HG03558 (cell line): Measurements from ENCODE around the gene SRGAP2C.
"Not testable (repeated sequence)": the region's sequence is repeated elsewhere in the genome, so short reads cannot be mapped to it uniquely, and the experiment has no call there.

ENCODE experiments used
- ATAC-seq: cut with Tn5 transposase; IDR thresholded peaks from one replicate; pipeline ENCODE4 v1.9.1; 2021; ENCODE audit warnings: moderate number of reproducible peaks; ENCODE audit not compliant: unreplicated experiment; ENCODE audit errors: extremely low read depth

SRGAP2C gene

DNA sequence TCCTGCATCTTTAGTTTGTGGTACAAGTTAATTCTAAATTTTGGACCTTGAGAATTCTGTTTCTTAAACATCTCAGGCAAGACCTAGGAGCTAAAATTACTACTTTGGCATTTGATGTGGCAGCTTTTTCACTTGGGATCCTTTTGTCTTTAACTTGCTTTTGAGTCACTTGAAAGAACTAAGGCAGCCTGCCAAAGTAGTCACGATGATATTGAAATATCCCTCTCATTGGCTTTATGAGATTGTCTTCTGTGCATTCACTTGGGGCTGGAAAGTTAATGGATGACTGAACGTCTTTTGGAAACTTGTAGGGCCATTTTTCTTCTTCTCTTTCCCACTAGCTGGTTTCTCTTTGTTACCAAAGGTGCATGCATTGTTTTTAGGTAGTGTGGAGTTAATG is 90.7 kb downstream of the SRGAP2C start:
- not testable (repeated sequence) for ATAC-seq

DNA sequence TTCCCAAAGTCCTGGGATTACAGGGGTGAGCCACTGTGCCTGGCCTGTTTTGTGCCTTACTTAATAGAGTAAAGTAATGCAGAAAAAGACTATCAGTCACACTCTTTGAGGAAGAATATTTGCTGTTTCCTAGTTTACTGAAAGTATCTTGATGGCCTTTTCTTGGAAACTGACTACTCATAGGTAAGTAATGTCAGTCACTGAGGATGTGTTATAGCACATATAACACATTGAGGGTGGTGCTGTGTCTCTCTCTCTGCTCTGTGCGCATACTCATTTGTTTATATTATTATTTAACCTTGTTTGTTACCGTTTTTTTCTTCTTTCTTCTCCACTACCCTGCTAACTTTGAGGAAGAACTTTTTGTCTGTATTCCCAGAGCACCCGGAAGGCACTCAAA is 93.4 kb downstream of the SRGAP2C start:
- not testable (repeated sequence) for ATAC-seq

DNA sequence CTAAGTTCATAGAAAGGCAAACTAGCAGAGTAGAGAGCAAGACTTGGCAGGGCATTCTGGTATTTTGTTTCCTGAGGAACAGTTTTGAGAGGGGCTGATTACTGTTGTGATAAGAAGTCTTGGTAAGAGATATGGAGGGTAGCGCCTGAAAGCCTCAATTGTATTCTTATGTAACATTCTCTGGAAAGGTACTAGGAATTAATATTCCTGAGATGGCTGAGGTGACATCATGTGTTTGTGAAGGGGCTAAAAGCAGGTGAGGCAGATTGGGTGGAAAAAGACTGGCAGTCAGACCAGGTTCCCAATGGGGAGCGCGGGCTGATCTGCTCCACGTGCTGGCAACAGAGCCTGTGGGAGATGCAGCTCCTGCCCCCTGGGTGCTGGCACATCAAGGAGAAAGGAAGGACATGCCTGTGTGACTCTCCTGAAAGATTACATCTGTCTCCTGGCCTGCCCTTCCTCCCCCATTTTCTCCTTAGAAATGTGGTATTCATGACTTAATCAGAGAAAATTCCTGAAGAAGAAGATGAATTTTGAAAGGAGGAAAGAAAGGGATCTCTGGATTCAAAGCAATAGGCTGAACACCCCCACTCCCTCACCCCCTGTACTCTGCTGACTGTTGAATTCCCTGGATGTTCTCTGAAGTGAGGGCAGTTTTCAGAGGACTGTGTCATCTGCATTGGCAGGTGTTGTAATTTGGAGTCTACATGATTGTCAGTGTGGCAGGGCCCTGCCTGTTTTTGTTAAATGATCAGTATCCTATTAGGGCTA is 94.2 kb downstream of the SRGAP2C start:
- ATAC-seq, result not testable (repeated sequence)

DNA sequence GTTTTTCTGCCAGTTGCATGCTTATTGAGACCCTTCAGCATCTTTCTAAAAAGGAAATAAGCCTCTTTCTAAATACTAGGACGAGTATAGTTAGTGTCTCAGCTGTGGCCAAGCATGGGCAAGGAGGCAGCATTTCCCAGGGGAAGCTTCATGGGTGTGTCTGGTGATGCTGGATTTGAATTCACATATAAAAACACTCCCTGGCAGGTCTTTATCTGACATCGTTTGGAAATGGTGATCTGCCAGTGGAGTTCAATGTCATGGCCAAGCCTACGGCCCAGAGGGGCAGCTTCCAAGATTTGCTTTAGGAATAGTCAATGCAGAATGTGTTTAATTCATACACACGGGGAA is 94.7 kb downstream of the SRGAP2C start:
- not testable (repeated sequence) for ATAC-seq

DNA sequence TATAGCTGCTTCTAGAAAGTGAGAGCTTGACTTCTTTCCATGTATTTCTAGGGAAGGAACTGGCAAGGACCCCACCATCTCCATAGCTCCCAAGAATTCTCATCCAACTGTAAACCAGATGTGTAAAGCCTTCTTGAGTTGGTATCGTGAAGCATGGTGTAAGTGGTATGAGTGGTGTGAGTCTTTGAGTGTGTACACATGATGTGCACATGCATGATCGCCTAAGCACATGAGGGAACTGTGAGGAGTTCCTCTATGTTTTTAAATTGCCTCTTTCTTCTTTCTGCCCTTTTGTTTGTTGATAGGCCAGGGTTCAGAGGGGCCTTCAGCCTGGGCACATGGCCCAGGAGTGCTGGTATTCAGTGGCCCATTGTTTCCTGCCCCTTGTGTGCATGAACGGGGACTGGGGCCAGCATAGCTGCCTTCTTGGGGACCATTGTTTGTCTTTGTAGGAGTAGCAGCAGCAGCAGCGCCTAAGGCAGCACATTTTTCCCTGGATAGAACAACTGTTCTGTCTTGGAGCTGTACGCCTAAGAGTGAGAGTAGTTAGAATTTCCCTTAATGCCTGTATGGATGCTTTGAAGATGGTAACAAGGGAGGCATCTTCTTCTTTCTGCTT is 96.0 kb downstream of the SRGAP2C start:
- not testable (repeated sequence) for ATAC-seq

DNA sequence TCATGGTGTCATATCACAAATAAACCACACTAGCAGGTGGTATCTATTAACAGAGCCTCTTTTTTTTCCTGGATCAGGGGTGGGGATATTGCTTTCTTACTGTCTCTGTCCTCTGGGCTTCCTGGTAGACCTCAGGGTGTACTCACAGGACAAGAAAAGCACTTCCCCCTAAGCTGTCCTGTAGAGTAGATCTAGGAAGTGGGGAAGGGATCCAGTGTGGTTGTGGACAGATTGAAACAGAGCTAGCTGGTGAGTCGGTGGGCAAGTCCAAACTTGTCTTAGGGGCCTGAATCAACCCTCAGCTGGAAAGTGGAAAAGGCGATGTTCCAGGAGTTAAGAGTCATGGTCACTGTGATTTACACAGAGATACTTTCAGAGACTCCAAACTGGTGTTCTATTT is 96.7 kb downstream of the SRGAP2C start:
- not testable (repeated sequence) for ATAC-seq

DNA sequence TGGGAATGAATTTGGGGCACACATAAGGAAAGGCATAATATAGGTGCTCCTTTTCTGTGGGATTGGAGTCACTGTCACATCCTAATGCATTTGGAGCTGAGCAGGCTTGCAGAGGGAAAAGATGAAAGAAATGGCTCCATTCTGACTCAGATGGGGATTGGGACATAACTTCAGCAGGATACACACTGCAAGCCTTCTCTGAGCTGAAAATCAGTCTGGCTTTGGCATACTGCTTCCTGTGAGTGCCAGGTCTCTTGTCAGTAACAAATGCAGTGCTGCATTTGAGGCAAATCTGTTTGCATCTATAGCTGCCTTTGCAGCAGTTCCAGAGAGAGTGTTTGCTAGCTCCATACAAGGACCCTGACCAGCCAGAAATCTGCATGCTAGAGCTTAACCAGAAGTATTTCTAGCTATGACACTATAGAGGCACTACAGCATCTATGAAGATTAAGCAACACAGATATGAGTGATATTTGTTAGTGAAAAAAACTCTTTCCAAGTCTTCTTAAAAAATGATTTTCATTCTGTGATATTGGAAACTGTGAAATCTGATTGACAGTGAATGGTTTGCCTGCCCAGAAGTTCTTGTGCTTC is 98.9 kb downstream of the SRGAP2C start:
- ATAC-seq, result not testable (repeated sequence)

DNA sequence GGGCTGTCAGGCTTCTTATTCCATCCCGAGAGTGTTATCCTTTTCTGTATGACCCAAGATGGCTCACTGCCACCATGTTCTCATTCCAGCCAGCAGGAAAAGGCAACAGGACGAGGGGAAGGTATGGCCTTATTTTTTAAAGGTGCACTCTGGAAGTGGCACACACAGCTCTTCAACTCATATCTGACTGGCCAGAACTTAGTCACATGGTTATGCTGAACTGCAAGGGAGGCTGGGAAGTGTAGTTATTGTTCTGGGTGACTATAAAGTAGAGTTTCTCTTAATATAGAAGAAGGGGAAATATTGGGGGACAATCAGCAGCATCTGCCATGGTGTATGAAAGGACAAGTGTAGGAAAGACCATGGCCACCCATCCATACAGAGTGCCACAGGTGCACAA is 107.8 kb downstream of the SRGAP2C start:
- not testable (repeated sequence) for ATAC-seq

DNA sequence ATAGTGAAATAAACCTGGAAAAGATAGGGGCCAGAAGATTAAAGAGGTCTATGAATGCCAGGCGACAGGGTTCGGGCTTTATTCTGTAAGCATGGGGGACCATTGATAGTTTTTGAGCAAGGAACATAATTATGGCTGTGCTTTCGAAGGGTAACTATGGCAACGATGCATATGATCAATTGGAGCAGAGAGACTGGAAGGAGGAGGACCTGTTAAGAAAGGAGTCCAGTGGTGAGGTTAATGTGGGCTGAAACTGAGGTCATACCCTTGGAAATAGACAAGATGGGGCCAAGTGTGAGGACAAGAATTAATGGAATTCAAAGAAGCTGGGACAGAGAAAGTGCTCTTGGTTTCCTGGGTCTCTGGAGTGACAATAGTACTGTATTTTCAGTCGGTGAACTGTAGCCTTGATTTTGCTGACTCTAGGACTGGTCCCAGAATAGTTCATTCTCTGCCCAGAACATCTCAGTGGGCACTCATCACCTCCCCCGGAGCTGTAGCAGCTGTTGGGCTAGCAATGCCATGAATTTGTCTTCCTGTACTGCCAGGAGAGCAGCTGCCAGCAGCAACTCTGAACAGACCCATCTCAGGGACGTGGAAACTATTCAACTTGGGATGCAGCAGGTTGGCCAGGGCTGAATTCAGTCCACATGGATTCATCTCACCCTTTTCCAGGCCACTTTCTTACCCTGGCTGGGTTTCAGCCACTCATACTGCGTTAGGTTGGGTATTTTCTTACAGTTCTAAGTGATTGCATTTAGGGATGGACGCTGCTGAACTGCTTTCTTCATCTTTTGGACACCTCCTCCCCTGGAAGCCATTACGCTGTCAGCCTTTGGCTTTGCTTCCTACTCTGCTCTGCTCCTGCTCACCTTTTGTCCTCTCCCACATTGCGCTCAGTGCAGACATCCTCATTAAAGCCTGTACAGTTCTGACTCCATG is 108.8 kb downstream of the SRGAP2C start:
- not testable (repeated sequence) for ATAC-seq

DNA sequence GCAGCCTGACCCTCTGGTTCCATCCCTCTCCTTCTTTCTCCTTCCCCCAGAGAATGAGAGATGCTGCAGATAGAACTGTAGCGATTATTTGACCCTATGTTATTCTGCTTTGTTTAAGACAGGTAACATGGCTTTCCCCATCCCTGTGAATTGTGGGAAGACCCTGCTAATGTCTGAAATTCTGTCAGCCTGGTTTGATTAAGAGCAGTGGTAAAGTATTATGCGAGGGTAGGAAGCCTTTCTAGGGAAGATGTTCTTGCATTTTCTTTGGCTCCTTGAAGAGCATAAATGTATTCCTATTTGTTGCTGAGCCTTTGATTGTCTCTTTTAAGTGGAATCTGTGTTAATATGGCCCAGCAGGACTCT is 109.4 kb downstream of the SRGAP2C start:
- not testable (repeated sequence) for ATAC-seq

DNA sequence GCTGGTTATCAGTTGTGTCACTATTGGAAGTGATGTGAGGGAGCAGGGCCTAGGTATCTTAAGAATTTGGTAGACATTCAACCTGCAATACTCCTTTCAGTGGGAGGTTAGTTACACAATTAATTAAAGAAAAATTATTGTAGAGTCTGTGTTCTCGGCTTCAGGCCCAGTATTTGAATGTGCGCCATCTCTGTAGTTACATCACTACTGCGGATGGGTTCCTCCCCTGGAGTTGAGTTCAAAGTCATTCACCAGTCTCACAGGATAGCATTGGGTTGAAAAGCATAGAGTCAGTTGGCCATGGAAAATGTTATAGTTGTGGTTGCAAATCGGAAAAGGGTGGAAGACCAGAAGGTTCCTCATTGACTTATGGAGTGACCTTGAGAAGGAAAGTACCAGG is 111.8 kb downstream of the SRGAP2C start:
- not testable (repeated sequence) for ATAC-seq

DNA sequence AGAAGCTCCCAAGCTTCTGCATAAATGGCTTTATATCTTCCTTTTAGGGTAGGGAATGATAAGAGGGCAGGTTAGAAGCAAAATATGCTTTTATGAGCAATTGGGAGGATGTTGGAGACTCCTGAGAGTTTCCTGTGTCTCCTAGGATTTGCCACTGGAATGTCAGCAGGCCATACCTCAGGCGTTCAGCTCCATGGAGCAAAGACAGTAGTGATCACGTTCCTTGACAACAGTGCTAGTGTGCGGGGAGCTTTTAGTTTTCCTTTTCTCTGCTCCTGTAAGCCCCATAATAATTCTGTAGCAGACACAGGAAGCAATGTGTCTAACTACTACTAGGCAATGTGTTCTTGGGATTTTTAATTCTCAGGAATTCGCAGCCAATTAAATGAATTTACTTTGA is 113.8 kb downstream of the SRGAP2C start:
- ATAC-seq, result not testable (repeated sequence)

DNA sequence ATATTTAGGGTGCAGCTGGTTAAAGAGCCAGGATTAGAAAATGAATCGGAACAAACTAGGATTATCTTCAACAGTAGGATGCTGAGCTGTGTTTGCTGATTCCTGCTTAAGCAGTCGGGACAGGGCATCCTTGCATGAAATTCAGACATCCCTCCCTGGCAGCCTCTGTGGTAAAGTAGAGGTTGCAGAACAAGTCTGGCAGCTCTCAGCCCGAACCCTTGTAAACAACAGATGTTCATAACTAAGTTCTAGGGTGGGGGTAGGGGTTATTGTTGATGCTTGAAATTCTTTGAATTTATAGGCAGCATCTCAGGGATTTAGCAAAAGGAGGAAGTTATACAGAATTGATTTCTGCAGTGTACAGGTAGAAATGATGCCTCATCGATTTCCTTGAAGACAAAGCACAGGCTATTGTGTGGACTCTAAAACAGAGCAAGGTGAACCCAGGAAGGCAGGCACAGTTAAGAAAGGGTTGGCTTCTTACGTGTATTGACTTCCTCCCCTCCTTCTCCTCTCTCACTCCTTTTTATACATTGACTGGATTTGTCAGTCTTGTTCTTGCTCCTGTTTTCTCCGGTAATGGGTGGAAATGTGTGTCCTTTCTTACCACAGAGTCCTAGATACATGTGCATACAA is 114.9 kb downstream of the SRGAP2C start:
- not testable (repeated sequence) for ATAC-seq

DNA sequence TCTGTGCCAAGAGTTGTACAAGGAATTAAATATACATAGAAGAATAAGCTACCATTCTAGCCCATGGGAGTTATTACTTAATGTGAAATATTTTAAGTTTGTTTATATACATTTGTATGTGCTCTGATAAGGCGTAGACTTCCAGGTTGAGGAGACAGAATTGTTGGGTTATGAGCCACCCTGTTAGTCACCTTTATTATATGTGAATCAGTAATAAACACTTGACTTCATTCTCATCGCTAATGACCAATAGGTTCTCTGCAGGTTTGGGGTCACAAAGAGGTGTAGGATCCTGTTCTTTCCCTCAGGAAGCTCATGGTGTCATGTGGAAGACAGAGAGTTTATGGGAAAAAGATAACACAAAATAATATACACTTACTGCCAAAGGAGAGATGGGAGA is 117.1 kb downstream of the SRGAP2C start:
- ATAC-seq, result not testable (repeated sequence)

DNA sequence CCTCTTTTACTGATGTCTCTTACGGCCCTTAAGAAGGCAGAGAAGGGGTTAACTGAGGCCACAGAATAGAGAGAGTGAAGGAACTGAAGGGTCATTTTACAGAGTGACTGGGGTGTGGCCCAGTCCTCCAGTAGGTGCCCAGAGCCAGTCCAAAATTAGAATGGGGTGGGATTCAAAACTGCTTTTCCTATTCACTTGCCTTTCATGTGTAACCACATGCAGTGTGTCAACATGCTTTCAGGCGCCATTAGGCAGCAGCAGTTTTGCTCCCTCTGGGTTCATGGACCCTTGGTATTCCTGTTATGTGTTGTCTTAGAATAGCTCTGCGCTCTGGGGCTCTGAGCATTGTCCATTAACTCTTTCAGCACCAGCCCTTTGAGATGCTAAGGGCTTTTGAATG is 123.0 kb downstream of the SRGAP2C start:
- not testable (repeated sequence) for ATAC-seq

DNA sequence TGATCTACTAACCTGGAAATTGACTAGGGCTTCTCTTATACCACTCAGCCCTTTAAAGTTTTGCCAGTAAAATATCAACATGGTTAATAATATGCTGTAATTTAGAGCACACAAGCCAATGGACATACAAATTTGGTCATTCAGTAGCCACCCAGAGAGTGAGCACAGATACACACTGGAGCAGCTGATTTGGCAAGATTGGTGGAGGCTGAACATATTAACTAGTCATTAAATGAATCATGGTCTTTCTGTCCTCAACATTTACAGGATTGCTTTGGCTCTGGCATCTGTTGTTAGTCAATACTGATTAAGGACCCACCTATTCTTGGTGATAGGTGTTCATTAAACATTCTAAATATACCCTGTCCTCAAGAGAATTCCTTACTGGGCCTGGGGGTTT is 130.7 kb downstream of the SRGAP2C start:
- ATAC-seq, result not testable (repeated sequence)

DNA sequence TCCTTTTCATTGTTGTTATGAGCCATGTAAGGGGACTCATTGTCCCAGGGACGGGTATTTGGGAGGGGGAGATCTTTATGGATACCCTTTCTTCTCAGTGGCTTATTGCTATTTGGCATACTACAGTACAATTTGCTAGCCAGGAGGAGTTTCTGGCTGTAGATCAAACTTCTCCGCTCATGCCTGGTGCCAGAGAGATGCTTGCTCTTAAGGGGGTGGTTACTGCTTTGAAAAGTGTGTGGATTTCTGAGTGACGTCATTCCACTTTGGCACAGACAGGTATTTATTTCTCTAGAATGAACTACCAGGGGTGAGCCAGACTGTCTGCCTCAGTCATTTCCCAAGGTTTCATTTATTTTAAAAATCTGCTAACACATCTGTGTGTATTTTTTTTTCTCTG is 131.3 kb downstream of the SRGAP2C start:
- not testable (repeated sequence) for ATAC-seq

DNA sequence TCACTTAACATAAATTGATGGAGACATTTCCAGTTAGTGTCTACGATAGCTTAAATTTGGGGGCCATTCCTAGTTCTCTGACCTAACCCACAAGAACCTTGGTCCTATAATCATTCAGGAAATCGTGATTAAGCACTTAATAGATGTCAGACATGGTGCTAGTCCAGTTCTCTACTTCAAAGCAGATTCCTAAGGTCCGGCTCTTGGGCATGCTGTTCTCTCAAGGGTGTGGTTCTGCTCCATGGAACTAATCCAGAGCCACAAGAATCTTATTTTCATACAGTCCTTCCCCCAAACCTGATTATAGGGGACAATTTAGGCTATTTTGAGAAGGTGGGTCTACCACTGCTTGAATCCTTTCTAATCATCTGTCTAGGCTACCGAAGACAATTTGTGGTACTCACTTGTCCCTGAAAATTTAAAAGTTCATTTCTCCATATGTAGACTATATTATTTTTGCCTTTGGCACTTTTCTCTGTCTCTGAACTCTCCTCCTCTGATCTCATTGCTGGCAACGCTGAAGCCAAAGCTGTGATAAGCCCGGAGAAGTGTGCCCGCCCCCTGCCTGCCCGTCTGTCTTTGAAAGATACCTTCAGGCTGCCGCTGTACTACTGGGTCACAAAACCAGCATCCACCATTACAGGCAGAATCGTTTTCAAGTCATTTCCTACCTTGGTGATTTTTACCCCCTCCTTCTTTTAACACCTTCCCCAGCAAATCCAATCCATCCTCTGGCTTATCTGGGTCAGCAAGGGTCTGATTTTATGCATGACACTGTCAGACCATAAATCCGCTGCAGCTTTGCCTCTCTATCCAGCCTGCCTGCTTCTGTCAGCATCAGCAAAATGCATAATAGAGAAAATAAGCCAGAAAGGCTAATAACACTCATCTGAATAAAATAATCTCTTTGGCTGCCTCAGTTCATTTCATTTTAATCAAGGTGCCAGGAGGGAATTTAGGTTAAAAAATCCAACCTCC is 133.0 kb downstream of the SRGAP2C start:
- ATAC-seq, result not testable (repeated sequence)

DNA sequence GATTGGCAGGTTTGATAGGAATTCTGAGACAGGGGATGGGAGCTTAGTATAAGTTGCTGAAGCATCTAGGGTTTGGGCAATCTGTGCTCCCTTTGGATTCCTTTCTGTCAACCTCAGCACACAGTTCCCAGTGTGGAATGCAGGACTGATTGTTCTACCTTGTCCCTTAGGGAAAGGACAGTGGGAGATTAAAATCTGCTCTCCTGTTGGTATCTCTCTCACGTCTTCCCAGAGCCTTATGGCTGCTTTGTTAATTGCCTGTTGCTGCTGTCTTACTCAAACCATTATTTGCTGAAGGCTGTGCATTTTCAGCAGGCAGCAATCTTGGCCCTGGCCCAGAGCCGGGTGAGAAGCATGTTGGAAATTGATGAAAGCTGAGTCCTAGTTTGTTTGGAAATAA is 133.9 kb downstream of the SRGAP2C start:
- not testable (repeated sequence) for ATAC-seq
